Peyer's patch (tissue), 4 donors: ENCODE measurements around the gene NPTXR. TPM values are rescaled to one million over a fixed set of nuclear protein-coding genes. Genes with fewer than 3 reads are reported as not detected.
A peak's percentile ranks its signal among the peaks of the same experiment; 100 is the strongest.

Experiments used
- DNase-seq, 3 donors: peaks; one replicate each; pipeline ENCODE4 v3.0.0-alpha.2; 2017 to 2019
- H3K27ac ChIP-seq, 4 donors: fragments of 200-600 bp; sonication (generic); one replicate each; pipeline ENCODE4 v1.5.1; 2016 to 2019
- H3K27me3 ChIP-seq, 2 donors: fragments of 200-600 bp; sonication (generic); one replicate each; pipeline ENCODE4 v1.5.1; 2019
- H3K36me3 ChIP-seq, 3 donors: fragments of 200-600 bp; sonication (generic); one replicate each; pipeline ENCODE4 v1.5.1; 2016 to 2019
- H3K4me1 ChIP-seq, 4 donors: fragments of 200-600 bp; sonication (generic); one replicate each; pipeline ENCODE4 v1.5.1; 2016 to 2019
- H3K4me3 ChIP-seq, 4 donors: fragments of 200-600 bp; sonication (generic); 1 replicate in 3 of 4; 2 replicates in 1 of 4; pipeline ENCODE4 v1.5.1; 2016 to 2019; ENCODE audit warnings: mild to moderate bottlenecking in 1 of 4
- H3K9me3 ChIP-seq, 4 donors: fragments of 200-600 bp; sonication (generic); one replicate each; pipeline ENCODE4 v1.5.1; 2016 to 2019; ENCODE audit warnings: mild to moderate bottlenecking in 1 of 4
- CTCF ChIP-seq, 6 experiments: fragments of 450-650 bp in 4 of 6; fragments of 200-600 bp in 2 of 6; sonication (generic) in 1 of 6; IDR thresholded peaks; one replicate each; pipeline ENCODE4 v1.5.1; 2017 to 2019; ENCODE audit warnings: antibody characterized with exemption in 6 of 6, mild to moderate bottlenecking in 3 of 6, moderate library complexity in 1 of 6
- POLR2A ChIP-seq, 2 donors: fragments of 450-650 bp; IDR thresholded peaks; one replicate each; pipeline ENCODE4 v1.5.1; 2017; ENCODE audit warnings: antibody characterized with exemption in 2 of 2, mild to moderate bottlenecking in 2 of 2, moderate library complexity in 2 of 2
- total RNA-seq, 4 donors: library from RNA; depleted of rRNA; stranded (reverse); fragments of >200 nt; gene quantifications; one replicate each; pipeline ENCODE4 v1.1.0, GENCODE V29; 2016

The NPTXR gene
- total RNA-seq, 4 donors from 2014 or later = 0.53 to 2.8 (median 1.1) TPM

- Histone ChIP-seq H3K27ac (peak overlapping the region; percentile 82 to 86 (median 85)), H3K9me3 (no peaks in the 10 kb centered on the region), H3K4me1 (peaks cover 0 to 26% (median 10%) of the 10 kb centered on the region in 4 donors), H3K4me3 (peak overlapping the region; percentile 57 to 92 (median 80)), H3K27me3 (no peaks in the 10 kb centered on the region), H3K36me3 (peaks cover 0 to 5% (median 0%) of the 10 kb centered on the region in 3 donors)
- TF ChIP-seq POLR2A (IDR thresholded peaks at IDR 0.05) = no peak
- no peak for TF ChIP-seq CTCF (IDR thresholded peaks at IDR 0.05)
- peak in 2 of 3 donors; percentile 31 to 53 for DNase-seq
Observed at GRCh38 chr22:38871360-38872171, 27.7 kb upstream of the NPTXR start.

GRCh38 chr22:38870791-38871359 is 27.0 kb upstream of the NPTXR start:
- peaks cover 0 to 11% (median 0%) of the 10 kb centered on the region in 3 donors for H3K36me3 ChIP-seq
- DNase-seq = peak in 1 of 3 donors; percentile 41
- peak overlapping the region; percentile 82 to 86 (median 85) for H3K27ac ChIP-seq
- H3K4me3 ChIP-seq = peak overlapping the region; percentile 57 to 92 (median 80)
- TF ChIP-seq POLR2A (IDR thresholded peaks at IDR 0.05) (no peak), CTCF (IDR thresholded peaks at IDR 0.05) (no peak)
- H3K9me3 ChIP-seq = no peaks in the 10 kb centered on the region
- H3K27me3 ChIP-seq = no peaks in the 10 kb centered on the region
- peaks cover 0 to 30% (median 10%) of the 10 kb centered on the region in 4 donors for H3K4me1 ChIP-seq

GRCh38 chr22:38870312-38870741 is 26.5 kb upstream of the NPTXR start:
- DNase-seq = peak; percentile 91 to 96 (median 96)
- Histone ChIP-seq H3K4me3 (peak overlapping the region in 2 of 4 donors; percentile 57 to 92), H3K27me3 (no peaks in the 10 kb centered on the region), H3K9me3 (no peaks in the 10 kb centered on the region), H3K4me1 (peaks cover 0 to 35% (median 10%) of the 10 kb centered on the region in 4 donors), H3K27ac (peak overlapping the region; percentile 82 to 86 (median 85)), H3K36me3 (peaks cover 0 to 15% (median 0%) of the 10 kb centered on the region in 3 donors)
- TF ChIP-seq POLR2A (IDR thresholded peaks at IDR 0.05) = no peak
- TF ChIP-seq CTCF (IDR thresholded peaks at IDR 0.05) = peak; percentile 80 to 89 (median 84)

GRCh38 chr22:38869663-38870062 is 25.8 kb upstream of the NPTXR start:
- peak in 1 of 3 donors; percentile 26 for DNase-seq
- peaks cover 0 to 42% (median 12%) of the 10 kb centered on the region in 4 donors for H3K4me1 ChIP-seq
- H3K36me3 ChIP-seq = peaks cover 0 to 17% (median 0%) of the 10 kb centered on the region in 3 donors
- no peaks in the 10 kb centered on the region for H3K27me3 ChIP-seq
- H3K9me3 ChIP-seq = no peaks in the 10 kb centered on the region
- peak overlapping the region in 1 of 4 donors; percentile 84 for H3K27ac ChIP-seq
- no peak overlapping the region for H3K4me3 ChIP-seq
- TF ChIP-seq CTCF (IDR thresholded peaks at IDR 0.05) = no peak

- peak; percentile 83 to 91 (median 84) for DNase-seq
Observed at GRCh38 chr22:38868886-38869381, 25.1 kb upstream of the NPTXR start.

More at GRCh38 chr22:38868886-38869381, 25.1 kb upstream of the NPTXR start:
- Histone ChIP-seq H3K27me3 (no peaks in the 10 kb centered on the region), H3K27ac (no peak overlapping the region), H3K36me3 (peaks cover 0 to 17% (median 0%) of the 10 kb centered on the region in 3 donors), H3K4me3 (no peak overlapping the region), H3K4me1 (peaks cover 0 to 48% (median 13%) of the 10 kb centered on the region in 4 donors), H3K9me3 (no peaks in the 10 kb centered on the region)
- peak; percentile 73 to 92 (median 81) for TF ChIP-seq CTCF (IDR thresholded peaks at IDR 0.05)
- TF ChIP-seq POLR2A (IDR thresholded peaks at IDR 0.05) = no peak
